Inflammatory macrophage treated with lipopolysaccharide for 1 hour (primary cell): Measurements from ENCODE around the gene PSG11.
"Not testable (repeated sequence)": the region's sequence is repeated elsewhere in the genome, so short reads cannot be mapped to it uniquely, and the experiment has no call there.

ENCODE experiments used
- DNase-seq, 2 donors: peaks; one replicate each; pipeline ENCODE4 v3.0.0-alpha.2; 2020 to 2022

Gene PSG11

GRCh38 chr19:43026369-43026768 is at the start of gene PSG11:
Gene PSG11 (minus strand): TSS chr19:43026469. CDS start chr19:43026372, 97 bp downstream.
- DNase-seq = not testable (repeated sequence)

GRCh38 chr19:43062418-43062817 is 36.1 kb upstream of the PSG11 start:
- DNase-seq = not testable (repeated sequence)

DNA sequence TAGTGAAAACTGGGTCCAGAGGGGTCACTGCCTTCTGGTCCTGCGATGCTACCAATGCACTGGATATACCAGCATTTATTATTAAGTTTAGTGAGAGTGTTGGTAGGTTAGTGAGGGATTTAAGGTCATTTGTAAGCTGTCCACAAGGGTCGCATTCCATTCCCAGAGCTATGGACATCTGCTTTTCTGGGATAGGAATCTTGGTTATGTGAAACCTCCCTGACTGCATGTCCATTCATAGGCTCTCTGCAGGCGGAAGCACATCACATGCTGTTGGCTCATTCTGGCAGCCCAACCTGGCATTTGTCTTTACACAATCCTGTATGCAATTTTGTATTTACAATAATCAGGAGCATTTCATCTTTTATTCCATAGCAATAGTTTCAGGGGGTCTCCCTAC is 35.1 kb upstream of the PSG11 start:
- not testable (repeated sequence) for DNase-seq

DNA sequence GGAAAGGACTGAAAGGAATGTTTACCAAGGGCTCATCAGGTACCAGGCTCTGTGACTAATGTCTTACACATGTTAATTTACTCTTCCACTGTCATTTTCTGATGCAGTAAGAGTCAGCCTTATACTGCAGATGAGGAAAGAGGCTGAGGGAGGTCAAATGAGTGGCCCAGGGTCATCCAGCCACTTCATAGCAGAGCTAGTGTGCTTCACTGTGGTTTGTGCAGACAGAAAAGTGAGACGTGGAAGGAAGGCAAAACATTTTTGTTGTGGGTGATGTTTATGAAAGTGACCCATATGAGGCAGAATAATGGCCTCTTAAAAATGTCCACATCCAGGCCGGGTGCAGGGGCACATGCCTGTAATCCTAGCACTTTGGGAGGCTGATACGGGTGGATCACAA is 34.0 kb upstream of the PSG11 start:
- DNase-seq = not testable (repeated sequence)

DNA sequence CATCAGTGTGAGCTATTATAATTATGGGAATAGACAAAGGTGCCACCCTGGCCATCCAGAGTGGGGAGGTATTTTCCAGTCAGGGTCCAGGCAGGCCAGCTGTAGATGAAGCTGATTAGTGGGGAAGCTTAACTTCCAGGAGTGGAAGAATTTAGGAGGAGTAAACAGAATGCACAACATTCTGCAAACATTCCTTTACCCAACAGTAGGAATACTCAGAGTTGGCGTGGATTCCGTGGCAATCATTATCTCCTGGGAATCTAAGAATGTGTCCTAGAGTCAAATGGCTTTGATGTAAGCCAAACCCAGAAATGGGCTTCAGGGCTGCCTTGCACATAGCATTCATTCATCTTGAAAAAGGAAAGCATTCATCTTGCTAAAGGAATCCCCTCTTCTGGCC is 33.2 kb upstream of the PSG11 start:
- not testable (repeated sequence) for DNase-seq

DNA sequence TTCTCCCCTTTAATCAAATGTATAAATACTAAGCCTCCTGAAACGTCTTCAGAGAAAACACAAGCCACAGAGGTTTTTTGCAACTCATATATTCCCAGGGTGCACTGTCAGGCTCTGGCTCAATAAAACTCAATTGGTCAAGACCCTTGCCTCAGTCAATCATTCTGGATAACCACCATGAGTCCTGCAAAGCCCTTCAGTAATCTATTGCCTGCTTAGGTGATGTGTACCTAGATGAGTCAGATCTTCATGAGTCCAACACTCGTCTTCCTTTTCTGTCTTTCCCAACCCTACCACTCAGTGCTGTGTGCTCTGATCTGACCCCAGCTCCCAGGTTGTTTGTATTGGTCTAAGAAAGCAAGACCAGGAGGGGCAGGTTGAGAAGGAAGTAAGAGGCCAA is 32.2 kb upstream of the PSG11 start:
- DNase-seq = not testable (repeated sequence)

DNA sequence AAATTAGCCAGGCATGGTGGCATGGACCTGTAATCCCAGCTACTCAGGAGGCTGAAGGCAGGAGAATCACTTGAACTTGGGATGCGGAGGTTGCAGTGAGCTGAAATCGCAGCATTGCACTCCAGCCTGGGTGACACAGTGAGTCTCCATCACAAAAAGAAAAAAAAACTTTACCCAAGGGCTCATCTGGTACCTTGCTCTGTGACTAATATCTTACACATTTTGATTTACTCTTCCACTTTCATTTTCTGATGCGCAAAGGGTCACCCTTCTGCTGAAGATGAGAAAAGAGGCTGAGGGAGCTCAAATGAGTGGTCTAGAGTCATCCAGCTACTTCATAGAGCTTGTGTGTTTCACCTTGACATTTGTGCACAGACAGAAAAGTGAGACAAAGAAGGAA is 21.7 kb upstream of the PSG11 start:
- DNase-seq = not testable (repeated sequence)

DNA sequence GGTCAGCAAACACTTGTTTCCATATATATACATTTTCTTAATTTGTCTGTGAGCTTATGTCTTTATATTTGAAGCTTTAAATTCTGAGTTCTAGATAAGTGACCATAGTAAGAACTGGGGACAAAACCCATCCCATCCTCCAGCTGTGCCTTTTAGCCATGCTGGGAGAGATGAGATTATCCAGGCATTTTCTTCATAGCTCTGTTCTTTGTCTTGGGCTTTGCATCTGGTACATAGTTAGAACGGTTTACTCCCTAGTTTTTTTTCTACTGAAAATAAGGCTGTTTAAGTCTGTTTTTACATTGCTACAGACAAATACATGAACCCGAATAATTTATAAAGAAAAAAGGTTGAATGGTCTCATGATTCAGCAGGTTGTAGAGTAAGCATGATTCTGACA is 20.3 kb upstream of the PSG11 start:
- not testable (repeated sequence) for DNase-seq

- DNase-seq = not testable (repeated sequence)
Observed at GRCh38 chr19:43043492-43044180, 17.4 kb upstream of the PSG11 start.

GRCh38 chr19:43031645-43032044 is 5.4 kb upstream of the PSG11 start:
- not testable (repeated sequence) for DNase-seq

- no peak for DNase-seq
Observed at GRCh38 chr19:43028866-43029265, 2.6 kb upstream of the PSG11 start.

DNA sequence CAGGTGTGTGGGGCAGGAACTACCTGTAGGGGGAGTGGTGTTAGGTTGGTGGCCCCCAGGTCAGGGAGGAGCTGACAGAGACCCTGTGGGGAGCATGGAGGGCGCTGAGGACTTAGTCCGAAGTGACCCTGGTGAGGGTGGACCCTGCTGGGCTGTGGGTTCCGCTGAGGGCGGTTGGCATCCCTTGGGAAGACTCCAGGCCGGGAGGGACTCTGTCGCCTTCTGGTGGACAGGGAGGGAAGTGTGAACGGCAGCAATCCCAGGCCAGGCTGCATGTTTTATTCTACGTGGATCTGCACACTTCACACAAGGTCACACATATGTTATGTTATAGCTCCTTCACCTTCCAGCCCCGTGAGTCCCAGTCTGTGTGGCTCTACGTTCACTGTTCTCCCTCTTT is 1.7 kb upstream of the PSG11 start:
- DNase-seq = not testable (repeated sequence)

GRCh38 chr19:43027061-43027460 is 792 bp upstream of the PSG11 start:
- DNase-seq = not testable (repeated sequence)

DNA sequence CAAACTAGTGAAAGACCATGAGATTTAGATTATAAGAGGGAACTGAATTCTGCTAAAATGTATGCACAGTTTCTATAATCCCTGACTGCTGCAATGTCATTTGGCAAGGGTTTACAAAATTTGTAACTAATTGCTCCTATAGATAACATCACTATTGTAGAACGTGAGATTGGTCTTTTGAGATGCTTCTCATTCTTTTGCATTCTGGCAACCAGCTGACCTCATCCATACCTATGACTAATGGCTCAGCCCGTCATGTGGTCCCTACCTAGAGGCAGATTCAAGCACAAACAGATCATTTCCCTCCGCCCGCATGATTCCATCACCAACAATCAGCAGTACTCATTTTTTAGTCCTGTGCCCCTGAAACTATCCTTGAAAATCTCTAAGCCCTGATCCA is 4.2 kb downstream of the PSG11 start:
- not testable (repeated sequence) for DNase-seq

DNA sequence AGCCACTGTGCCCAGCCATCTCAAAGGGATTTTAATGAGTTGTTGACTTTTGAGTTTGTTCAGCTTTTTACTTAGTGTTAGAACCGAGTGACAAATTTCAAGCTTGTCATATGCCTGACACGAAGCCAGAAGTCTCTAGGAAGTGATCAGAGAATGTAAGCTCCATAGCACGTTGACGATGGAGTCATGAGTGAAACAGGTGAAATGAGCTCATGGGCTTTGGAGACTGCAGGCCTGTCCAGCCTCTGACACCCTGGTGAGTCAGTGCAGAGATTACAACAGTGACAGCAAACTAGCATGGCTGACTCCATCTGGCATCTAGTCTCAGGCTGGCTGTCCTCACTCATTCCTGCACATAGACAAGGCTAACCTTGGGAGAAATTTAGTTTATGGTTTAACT is 4.6 kb downstream of the PSG11 start:
- DNase-seq = not testable (repeated sequence)

GRCh38 chr19:43019588-43019987 is 6.7 kb downstream of the PSG11 start:
- not testable (repeated sequence) for DNase-seq

GRCh38 chr19:43005841-43006240 is 20.4 kb downstream of the PSG11 start:
- not testable (repeated sequence) for DNase-seq

GRCh38 chr19:43004846-43005245 is 21.4 kb downstream of the PSG11 start:
- DNase-seq = not testable (repeated sequence)

GRCh38 chr19:43003634-43004033 is 22.6 kb downstream of the PSG11 start:
- not testable (repeated sequence) for DNase-seq

GRCh38 chr19:43002948-43003347 is 23.3 kb downstream of the PSG11 start:
- DNase-seq = not testable (repeated sequence)

DNA sequence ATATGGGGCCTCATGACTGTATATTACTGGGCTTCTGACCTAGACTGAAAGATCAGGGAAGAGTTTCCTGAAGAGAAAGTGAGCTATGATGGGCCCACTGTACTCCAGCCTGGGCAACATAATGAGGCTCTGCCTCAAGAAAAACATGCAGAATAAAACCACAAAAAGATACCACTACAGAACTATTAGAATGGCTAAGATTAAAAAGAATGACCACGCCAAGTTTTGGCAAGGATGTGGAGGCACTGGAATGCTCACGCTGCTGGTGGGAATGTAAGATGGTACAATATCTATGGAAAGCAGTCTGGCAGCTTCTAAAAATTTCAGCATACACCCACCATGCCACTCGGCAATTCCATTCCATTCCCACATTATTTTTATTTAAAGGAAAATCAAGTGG is 30.1 kb downstream of the PSG11 start:
- DNase-seq = not testable (repeated sequence)

- not testable (repeated sequence) for DNase-seq
Observed at GRCh38 chr19:42992029-42992604, 34.2 kb downstream of the PSG11 start.

- no peak for DNase-seq
Observed at GRCh38 chr19:42989851-42990250, 36.4 kb downstream of the PSG11 start.

DNA sequence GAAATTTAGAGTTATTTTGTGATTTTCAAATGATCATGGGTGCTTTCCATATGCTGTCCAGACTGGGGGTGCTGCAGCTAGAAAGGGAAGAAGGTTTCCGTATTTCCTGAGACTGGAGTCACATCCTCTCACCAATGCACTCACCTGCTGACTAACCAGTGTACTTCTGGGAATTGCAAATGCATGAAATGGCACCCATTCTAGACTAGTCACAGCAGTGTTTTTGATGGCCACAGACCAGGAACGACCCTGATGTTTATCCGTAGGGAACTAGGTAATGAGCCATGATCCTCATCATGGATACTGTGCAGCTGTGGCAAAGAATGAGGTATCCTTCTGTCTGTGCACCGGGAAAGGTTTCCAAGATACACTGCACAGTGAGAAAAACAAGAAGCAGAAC is 37.1 kb downstream of the PSG11 start:
- not testable (repeated sequence) for DNase-seq

- DNase-seq = not testable (repeated sequence)
Observed at GRCh38 chr19:42988206-42988605, 38.1 kb downstream of the PSG11 start.
